Stimulated activated CD4-positive, alpha-beta T cell treated with anti-CD3 and anti-CD28 coated beads, TNF-alpha, amount 100 ng/mL, for 1 hour (primary cell): ENCODE results near the gene NCAM1.

ENCODE experiments used
- DNase-seq, 3 donors: peaks; one replicate each; pipeline ENCODE4 v3.0.0-alpha.2; 2020; ENCODE audit warnings: low read depth in 3 of 3, low spot score in 1 of 3

The NCAM1 gene

GRCh38 chr11:113248702-113249490, 287.7 kb downstream of the NCAM1 start:
- no peak for DNase-seq

GRCh38 chr11:113249491-113249763, 288.2 kb downstream of the NCAM1 start:
- DNase-seq, result no peak

- DNase-seq, result no peak
Observed at GRCh38 chr11:113249786-113250185, 288.6 kb downstream of the NCAM1 start.

GRCh38 chr11:113251281-113251680, 290.1 kb downstream of the NCAM1 start:
- no peak for DNase-seq

- no peak for DNase-seq
Observed at GRCh38 chr11:113253406-113253805, 292.2 kb downstream of the NCAM1 start.

GRCh38 chr11:113255096-113255495, 293.9 kb downstream of the NCAM1 start:
- no peak for DNase-seq

GRCh38 chr11:113255741-113256140, 294.5 kb downstream of the NCAM1 start:
- no peak for DNase-seq

GRCh38 chr11:113256431-113257202, 295.4 kb downstream of the NCAM1 start:
- no peak for DNase-seq

- DNase-seq, result no peak
Observed at GRCh38 chr11:113260096-113260425, 298.8 kb downstream of the NCAM1 start.

- DNase-seq, result no peak
Observed at GRCh38 chr11:113260541-113260940, 299.3 kb downstream of the NCAM1 start.

- DNase-seq, result no peak
Observed at GRCh38 chr11:113261709-113262475, 300.7 kb downstream of the NCAM1 start.

- DNase-seq, result no peak
Observed at GRCh38 chr11:113262594-113262993, 301.4 kb downstream of the NCAM1 start.

GRCh38 chr11:113263458-113264259, 302.4 kb downstream of the NCAM1 start:
- no peak for DNase-seq

GRCh38 chr11:113265362-113265761, 304.1 kb downstream of the NCAM1 start:
- DNase-seq, result no peak

- DNase-seq, result no peak
Observed at GRCh38 chr11:113267493-113267892, 306.3 kb downstream of the NCAM1 start.

- no peak for DNase-seq
Observed at GRCh38 chr11:113269096-113269495, 307.9 kb downstream of the NCAM1 start.

- DNase-seq, result no peak
Observed at GRCh38 chr11:113269636-113270035, 308.4 kb downstream of the NCAM1 start.

GRCh38 chr11:113270080-113270479, 308.9 kb downstream of the NCAM1 start:
- no peak for DNase-seq

GRCh38 chr11:113271551-113272245, 310.5 kb downstream of the NCAM1 start:
- DNase-seq, result no peak

GRCh38 chr11:113272281-113272680, 311.1 kb downstream of the NCAM1 start:
- DNase-seq, result no peak
